ENCODE measurements around the gene CLPSL1. TPM values are rescaled to one million over a fixed set of nuclear protein-coding genes. Genes with fewer than 3 reads are reported as not detected.
A peak's percentile ranks its signal among the peaks of the same experiment; 100 is the strongest.

The CLPSL1 gene
- total and polyA plus RNA-seq, 2 of the 13 experiments (the other 11 are each of a cell fraction or from before 2014, with no cell fraction given), result not detected

DNA sequence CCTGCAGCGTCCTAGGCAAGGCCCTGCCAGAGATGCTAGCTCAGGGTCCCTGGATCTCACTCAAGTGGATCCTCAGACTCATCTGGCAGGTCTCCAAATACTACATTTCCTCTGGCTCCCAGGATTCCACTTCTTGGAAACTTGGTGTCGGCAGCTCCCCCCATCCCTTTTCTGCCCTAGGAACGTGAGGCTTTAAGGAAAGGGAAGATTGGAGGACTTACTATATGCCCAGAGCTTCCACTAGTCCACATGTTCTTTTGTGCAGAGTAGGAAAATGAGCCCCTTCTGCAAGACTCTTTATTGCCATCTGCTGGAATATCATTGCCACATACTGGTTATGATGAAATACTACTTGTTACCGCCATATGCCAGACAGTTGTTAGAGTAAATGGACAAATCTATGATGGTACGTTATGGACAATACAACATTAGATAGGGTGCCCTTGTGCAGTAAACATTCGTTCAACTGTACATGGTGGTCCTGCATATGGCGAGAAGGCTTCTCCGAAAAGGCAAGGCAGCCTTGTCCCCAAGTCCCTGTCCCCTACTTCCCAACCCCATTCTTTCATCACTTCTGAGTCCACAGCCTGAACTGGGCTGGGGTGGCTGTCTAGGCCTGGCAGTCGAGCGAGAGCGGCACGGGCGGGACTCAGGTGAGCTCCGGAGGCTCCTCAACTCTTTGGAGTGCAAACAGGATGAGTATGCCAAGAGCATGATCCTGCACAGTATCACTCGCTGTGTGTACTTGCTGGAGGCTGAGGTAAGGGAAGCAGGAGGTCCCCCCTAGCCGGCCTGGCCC is 43.2 kb upstream of the CLPSL1 start (continued):
- TF ChIP-seq, protein P1, sequence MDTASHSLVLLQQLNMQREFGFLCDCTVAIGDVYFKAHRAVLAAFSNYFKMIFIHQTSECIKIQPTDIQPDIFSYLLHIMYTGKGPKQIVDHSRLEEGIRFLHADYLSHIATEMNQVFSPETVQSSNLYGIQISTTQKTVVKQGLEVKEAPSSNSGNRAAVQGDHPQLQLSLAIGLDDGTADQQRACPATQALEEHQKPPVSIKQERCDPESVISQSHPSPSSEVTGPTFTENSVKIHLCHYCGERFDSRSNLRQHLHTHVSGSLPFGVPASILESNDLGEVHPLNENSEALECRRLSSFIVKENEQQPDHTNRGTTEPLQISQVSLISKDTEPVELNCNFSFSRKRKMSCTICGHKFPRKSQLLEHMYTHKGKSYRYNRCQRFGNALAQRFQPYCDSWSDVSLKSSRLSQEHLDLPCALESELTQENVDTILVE (CRISPR knock-in tag; IDR thresholded peaks at IDR 0.05), result 0 out of 2 replicates have a peak, but pooled peaks have one; percentile 77
- peak; percentile 49; the same call in 1 of the 2 replicates for TF ChIP-seq MIER3 (CRISPR knock-in tag; IDR thresholded peaks at IDR 0.05; ENCODE audit: borderline replicate concordance)
- no peak for TF ChIP-seq ZNF496 (CRISPR knock-in tag; IDR thresholded peaks at IDR 0.05; ENCODE audit: insufficient replicate concordance)
- TF ChIP-seq, protein P2, sequence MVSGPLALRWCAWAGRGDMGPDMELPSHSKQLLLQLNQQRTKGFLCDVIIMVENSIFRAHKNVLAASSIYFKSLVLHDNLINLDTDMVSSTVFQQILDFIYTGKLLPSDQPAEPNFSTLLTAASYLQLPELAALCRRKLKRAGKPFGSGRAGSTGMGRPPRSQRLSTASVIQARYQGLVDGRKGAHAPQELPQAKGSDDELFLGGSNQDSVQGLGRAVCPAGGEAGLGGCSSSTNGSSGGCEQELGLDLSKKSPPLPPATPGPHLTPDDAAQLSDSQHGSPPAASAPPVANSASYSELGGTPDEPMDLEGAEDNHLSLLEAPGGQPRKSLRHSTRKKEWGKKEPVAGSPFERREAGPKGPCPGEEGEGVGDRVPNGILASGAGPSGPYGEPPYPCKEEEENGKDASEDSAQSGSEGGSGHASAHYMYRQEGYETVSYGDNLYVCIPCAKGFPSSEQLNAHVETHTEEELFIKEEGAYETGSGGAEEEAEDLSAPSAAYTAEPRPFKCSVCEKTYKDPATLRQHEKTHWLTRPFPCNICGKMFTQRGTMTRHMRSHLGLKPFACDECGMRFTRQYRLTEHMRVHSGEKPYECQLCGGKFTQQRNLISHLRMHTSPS (CRISPR knock-in tag; IDR thresholded peaks at IDR 0.05; ENCODE audit: low read depth), result no peak
- no peak for TF ChIP-seq FOXK2 (IDR thresholded peaks at IDR 0.05)
- no peak for TF ChIP-seq U2AF1 (optimal IDR thresholded peaks at IDR 0.05; ENCODE audit: low read depth, low read length)
- TF ChIP-seq, protein P3, sequence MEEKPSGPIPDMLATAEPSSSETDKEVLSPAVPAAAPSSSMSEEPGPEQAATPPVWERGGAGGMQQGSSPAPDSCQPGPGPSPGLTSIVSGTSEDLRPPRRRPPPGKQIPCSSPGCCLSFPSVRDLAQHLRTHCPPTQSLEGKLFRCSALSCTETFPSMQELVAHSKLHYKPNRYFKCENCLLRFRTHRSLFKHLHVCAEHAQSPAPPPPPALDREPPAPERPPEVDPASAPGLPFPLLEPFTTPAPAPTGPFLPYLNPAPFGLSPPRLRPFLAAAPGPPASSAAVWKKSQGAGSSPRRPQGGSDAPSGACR (CRISPR knock-in tag; IDR thresholded peaks at IDR 0.05), result no peak
- TF ChIP-seq EEA1 (CRISPR knock-in tag; IDR thresholded peaks at IDR 0.05; ENCODE audit: borderline replicate concordance), result no peak
- TF ChIP-seq, protein P4, sequence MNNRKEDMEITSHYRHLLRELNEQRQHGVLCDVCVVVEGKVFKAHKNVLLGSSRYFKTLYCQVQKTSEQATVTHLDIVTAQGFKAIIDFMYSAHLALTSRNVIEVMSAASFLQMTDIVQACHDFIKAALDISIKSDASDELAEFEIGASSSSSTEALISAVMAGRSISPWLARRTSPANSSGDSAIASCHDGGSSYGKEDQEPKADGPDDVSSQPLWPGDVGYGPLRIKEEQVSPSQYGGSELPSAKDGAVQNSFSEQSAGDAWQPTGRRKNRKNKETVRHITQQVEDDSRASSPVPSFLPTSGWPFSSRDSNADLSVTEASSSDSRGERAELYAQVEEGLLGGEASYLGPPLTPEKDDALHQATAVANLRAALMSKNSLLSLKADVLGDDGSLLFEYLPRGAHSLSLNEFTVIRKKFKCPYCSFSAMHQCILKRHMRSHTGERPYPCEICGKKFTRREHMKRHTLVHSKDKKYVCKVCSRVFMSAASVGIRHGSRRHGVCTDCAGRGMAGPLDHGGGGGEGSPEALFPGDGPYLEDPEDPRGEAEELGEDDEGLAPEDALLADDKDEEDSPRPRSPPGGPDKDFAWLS (CRISPR knock-in tag; IDR thresholded peaks at IDR 0.05; ENCODE audit: borderline replicate concordance), result no peak
- TF ChIP-seq CHD2 (IDR thresholded peaks at IDR 0.05; ENCODE audit: low read depth, low read length), result no peak
- no peak for TF ChIP-seq SNRNP70 (IDR thresholded peaks at IDR 0.05; ENCODE audit: low read depth, low read length)
- TF ChIP-seq, protein P5, sequence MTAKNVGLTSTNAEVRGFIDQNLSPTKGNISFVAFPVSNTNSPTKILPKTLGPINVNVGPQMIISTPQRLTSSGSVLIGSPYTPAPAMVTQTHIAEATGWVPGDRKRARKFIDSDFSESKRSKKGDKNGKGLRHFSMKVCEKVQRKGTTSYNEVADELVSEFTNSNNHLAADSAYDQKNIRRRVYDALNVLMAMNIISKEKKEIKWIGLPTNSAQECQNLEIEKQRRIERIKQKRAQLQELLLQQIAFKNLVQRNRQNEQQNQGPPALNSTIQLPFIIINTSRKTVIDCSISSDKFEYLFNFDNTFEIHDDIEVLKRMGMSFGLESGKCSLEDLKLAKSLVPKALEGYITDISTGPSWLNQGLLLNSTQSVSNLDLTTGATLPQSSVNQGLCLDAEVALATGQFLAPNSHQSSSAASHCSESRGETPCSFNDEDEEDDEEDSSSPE (CRISPR knock-in tag; IDR thresholded peaks at IDR 0.05), result no peak
- TF ChIP-seq, protein P6, sequence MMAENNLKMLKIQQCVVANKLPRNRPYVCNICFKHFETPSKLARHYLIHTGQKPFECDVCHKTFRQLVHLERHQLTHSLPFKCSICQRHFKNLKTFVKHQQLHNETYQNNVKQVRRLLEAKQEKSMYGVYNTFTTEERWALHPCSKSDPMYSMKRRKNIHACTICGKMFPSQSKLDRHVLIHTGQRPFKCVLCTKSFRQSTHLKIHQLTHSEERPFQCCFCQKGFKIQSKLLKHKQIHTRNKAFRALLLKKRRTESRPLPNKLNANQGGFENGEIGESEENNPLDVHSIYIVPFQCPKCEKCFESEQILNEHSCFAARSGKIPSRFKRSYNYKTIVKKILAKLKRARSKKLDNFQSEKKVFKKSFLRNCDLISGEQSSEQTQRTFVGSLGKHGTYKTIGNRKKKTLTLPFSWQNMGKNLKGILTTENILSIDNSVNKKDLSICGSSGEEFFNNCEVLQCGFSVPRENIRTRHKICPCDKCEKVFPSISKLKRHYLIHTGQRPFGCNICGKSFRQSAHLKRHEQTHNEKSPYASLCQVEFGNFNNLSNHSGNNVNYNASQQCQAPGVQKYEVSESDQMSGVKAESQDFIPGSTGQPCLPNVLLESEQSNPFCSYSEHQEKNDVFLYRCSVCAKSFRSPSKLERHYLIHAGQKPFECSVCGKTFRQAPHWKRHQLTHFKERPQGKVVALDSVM (CRISPR knock-in tag; IDR thresholded peaks at IDR 0.05), result no peak
- TF ChIP-seq, protein P7, sequence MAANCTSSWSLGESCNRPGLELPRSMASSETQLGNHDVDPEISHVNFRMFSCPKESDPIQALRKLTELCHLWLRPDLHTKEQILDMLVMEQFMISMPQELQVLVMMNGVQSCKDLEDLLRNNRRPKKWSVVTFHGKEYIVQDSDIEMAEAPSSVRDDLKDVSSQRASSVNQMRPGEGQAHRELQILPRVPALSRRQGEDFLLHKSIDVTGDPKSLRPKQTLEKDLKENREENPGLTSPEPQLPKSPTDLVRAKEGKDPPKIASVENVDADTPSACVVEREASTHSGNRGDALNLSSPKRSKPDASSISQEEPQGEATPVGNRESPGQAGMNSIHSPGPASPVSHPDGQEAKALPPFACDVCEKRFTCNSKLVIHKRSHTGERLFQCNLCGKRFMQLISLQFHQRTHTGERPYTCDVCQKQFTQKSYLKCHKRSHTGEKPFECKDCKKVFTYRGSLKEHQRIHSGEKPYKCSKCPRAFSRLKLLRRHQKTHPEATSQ (CRISPR knock-in tag; IDR thresholded peaks at IDR 0.05; ENCODE audit: borderline replicate concordance), result no peak
- peak; percentile 33; the same call in 1 of the 2 replicates for TF ChIP-seq ZNF788 (CRISPR knock-in tag; IDR thresholded peaks at IDR 0.05; ENCODE audit: borderline replicate concordance)
- no peak for TF ChIP-seq ZMAT3 (CRISPR knock-in tag; conservative IDR thresholded peaks at IDR 0.05)
- TF ChIP-seq ZNF431 (CRISPR knock-in tag; IDR thresholded peaks at IDR 0.05; ENCODE audit: borderline replicate concordance, low read depth), result no peak
- peak; percentile 49; the same call in 1 of the 2 replicates for TF ChIP-seq ZFX (CRISPR knock-in tag; IDR thresholded peaks at IDR 0.05; ENCODE audit: low read depth)
